WTC11 (cell line): ENCODE measurements around the gene DUS1L. TPM values are rescaled to one million over a fixed set of nuclear protein-coding genes. Genes with fewer than 3 reads are reported as not detected.

Experiments used
- ATAC-seq: fragments of 200-7000 bp; cut with Tn5 transposase; 2 replicates; pipeline ENCODE4 v1.10.0; 2021; ENCODE audit warnings: mild to moderate bottlenecking, moderate library complexity
- CTCF ChIA-PET: fragments of 300-600 bp; sonication (Branson Sonifier 250); formaldehyde crosslinking; loops from one replicate; lab custom pipeline; 2021; ENCODE audit warnings: antibody characterized with exemption; lab: Charles Lee
- POLR2A ChIA-PET: fragments of 350-600 bp; sonication (Branson Sonifier 250); formaldehyde crosslinking; loops from one replicate; lab custom pipeline; 2021; ENCODE audit warnings: antibody characterized with exemption; lab: Charles Lee
- DNase-seq: peaks from one replicate; pipeline ENCODE4 v3.0.0; 2021; ENCODE audit warnings: low spot score
- H3K27ac Mint-ChIP-seq: 2 replicates; pipeline ENCODE4 v1.8.0; 2021; ENCODE audit warnings: mixed read lengths
- H3K27me3 Mint-ChIP-seq: 2 replicates; pipeline ENCODE4 v1.8.0; 2021; ENCODE audit warnings: low read depth, mild to moderate bottlenecking, moderate library complexity, mixed read lengths
- H3K36me3 Mint-ChIP-seq: 2 replicates; pipeline ENCODE4 v1.8.0; 2021; ENCODE audit warnings: mixed read lengths
- H3K4me1 Mint-ChIP-seq: 2 replicates; pipeline ENCODE4 v1.8.0; 2022; ENCODE audit warnings: mixed read lengths
- H3K4me3 Mint-ChIP-seq: 2 replicates; pipeline ENCODE4 v1.8.0; 2021; ENCODE audit warnings: mild to moderate bottlenecking, moderate library complexity, mixed read lengths
- H3K9me3 Mint-ChIP-seq: 2 replicates; pipeline ENCODE4 v1.8.0; 2021; ENCODE audit warnings: mixed read lengths
- CDX4 ChIP-seq: fragments of 250-450 bp; sonication (Bioruptor Pico); IDR thresholded peaks from 2 replicates; pipeline ENCODE4 v1.9.0; 2021; ENCODE audit warnings: moderate library complexity, mild to moderate bottlenecking, inconsistent platforms, borderline replicate concordance
- E2F4 ChIP-seq: sonication (generic); formaldehyde crosslinking; IDR thresholded peaks from 2 replicates; pipeline ENCODE4 v1.8.1; 2022; ENCODE audit warnings: low read depth, mild to moderate bottlenecking, moderate library complexity, missing genetic modification reagents, borderline replicate concordance
- ESRRA ChIP-seq: sonication (generic); formaldehyde crosslinking; IDR thresholded peaks from 2 replicates; pipeline ENCODE4 v1.8.1; 2022; ENCODE audit warnings: mild to moderate bottlenecking, missing genetic modification reagents, borderline replicate concordance
- FOXJ3 ChIP-seq: sonication (generic); formaldehyde crosslinking; IDR thresholded peaks from 2 replicates; pipeline ENCODE4 v1.9.0; 2021; ENCODE audit warnings: missing genetic modification reagents, mild to moderate bottlenecking, borderline replicate concordance
- GABPB1 ChIP-seq: sonication (generic); formaldehyde crosslinking; IDR thresholded peaks from 2 replicates; pipeline ENCODE4 v1.8.1; 2023; ENCODE audit warnings: mild to moderate bottlenecking, missing genetic modification reagents
- GTF2I ChIP-seq: fragments of 250-450 bp; sonication (Bioruptor Pico); conservative IDR thresholded peaks from 2 replicates; pipeline ENCODE4 v1.4.0; 2021; ENCODE audit warnings: mild to moderate bottlenecking
- JAZF1 ChIP-seq: fragments of 250-450 bp; sonication (Bioruptor Pico); IDR thresholded peaks from 2 replicates; pipeline ENCODE4 v1.9.0; 2021; ENCODE audit warnings: moderate library complexity, mild to moderate bottlenecking, inconsistent platforms
- KAT7 ChIP-seq: sonication (generic); formaldehyde crosslinking; IDR thresholded peaks from 2 replicates; pipeline ENCODE4 v1.8.1; 2023; ENCODE audit warnings: missing genetic modification reagents, mild to moderate bottlenecking, borderline replicate concordance
- MLX ChIP-seq: sonication (generic); formaldehyde crosslinking; IDR thresholded peaks from 2 replicates; pipeline ENCODE4 v1.8.1; 2023; ENCODE audit warnings: mild to moderate bottlenecking, missing genetic modification reagents, moderate library complexity
- NFATC4 ChIP-seq: fragments of 250-450 bp; sonication (Bioruptor Pico); IDR thresholded peaks from 2 replicates; pipeline ENCODE4 v1.9.0; 2021; ENCODE audit warnings: mild to moderate bottlenecking
- RORB ChIP-seq: fragments of 250-450 bp; sonication (Bioruptor Pico); IDR thresholded peaks from 2 replicates; pipeline ENCODE4 v1.9.0; 2021; ENCODE audit warnings: mild to moderate bottlenecking
- SOX15 ChIP-seq: fragments of 250-450 bp; sonication (Bioruptor Pico); IDR thresholded peaks from 2 replicates; pipeline ENCODE4 v1.9.0; 2021; ENCODE audit warnings: mild to moderate bottlenecking
- USF2 ChIP-seq: sonication (generic); formaldehyde crosslinking; IDR thresholded peaks from 2 replicates; pipeline ENCODE4 v1.8.1; 2023; ENCODE audit warnings: mild to moderate bottlenecking, missing genetic modification reagents, moderate library complexity
- ZSCAN18 ChIP-seq: fragments of 250-450 bp; sonication (Bioruptor Pico); IDR thresholded peaks from 2 replicates; pipeline ENCODE4 v2.1.2; 2022; ENCODE audit warnings: mild to moderate bottlenecking, moderate library complexity
- total RNA-seq: library from RNA; stranded (reverse); gene quantifications from 3 replicates; pipeline ENCODE4 v1.2.3, GENCODE V29; 2021
- TF ChIP-seq, protein P1 (sequence below): sonication (generic); formaldehyde crosslinking; IDR thresholded peaks from 2 replicates; pipeline ENCODE4 v1.8.1; 2022; ENCODE audit warnings: missing genetic modification reagents, borderline replicate concordance
- TF ChIP-seq, protein P2 (sequence below): sonication (generic); formaldehyde crosslinking; IDR thresholded peaks from 2 replicates; pipeline ENCODE4 v1.8.0; 2022; ENCODE audit warnings: mild to moderate bottlenecking, missing genetic modification reagents
- TF ChIP-seq, protein P3 (sequence below): sonication (generic); formaldehyde crosslinking; IDR thresholded peaks from 2 replicates; pipeline ENCODE4 v1.8.0; 2022; ENCODE audit warnings: mild to moderate bottlenecking, missing genetic modification reagents

Gene DUS1L
- total RNA-seq, 1 experiment from 2014 or later = 120 TPM

DNA sequence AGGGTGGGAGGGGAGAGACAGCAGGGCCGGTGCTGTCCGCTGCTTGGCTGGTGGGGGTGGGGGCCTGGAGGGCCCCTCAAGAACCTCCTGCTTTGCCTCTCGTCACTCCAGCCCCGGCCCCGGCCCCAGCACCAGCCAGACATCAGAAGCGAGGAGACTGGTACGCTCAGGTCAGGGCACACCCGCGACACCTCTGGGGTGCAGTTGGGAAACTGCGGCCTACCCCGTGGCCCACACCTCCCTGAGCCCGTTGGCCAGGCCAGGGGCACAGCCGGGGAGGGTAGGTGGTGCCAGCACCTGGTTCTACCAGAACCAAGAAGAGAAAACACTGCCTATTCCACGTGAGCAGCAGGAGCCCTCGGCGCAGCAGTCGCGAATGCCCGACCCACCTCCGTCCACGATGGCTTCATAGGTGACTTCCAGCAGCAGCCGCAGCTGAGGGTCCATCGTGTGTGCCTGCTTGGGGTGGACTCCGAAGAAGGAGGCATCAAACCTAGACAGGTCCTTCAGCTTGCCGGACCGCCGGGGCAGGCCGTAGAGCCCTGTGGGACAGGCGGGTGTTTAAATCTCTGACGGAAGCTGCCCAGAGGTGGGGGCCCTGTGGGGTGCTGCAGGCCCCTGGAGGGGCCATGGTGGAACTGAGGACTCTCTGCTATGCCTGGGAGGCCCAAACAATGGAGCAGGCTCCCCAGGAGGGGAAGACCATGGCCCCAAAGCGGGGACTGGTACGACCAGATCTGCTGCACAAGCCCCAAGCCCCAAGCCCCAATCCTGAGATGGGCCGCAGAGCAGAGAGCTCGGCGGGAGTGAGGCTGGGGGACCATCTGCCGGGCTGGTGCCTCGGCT, 29.6 kb upstream of the DUS1L start (continued):
- TF ChIP-seq MLX (CRISPR knock-in tag) = no peak
- TF ChIP-seq ZSCAN18 (CRISPR knock-in tag) = no peak
- TF ChIP-seq, all 79 proteins: peak for 0

- peaks cover 20% of the 10 kb centered on the region for H3K36me3 Mint-ChIP-seq
- DNase-seq (peak; percentile 8), ATAC-seq (no peak)
- no peaks in the 10 kb centered on the region for H3K9me3 Mint-ChIP-seq
- peaks cover 3% of the 10 kb centered on the region for H3K4me1 Mint-ChIP-seq
- TF ChIP-seq JAZF1 (CRISPR knock-in tag) (no peak), SOX15 (no peak), E2F4 (CRISPR knock-in tag) (no peak), CDX4 (CRISPR knock-in tag) (no peak), GABPB1 (no peak)
- TF ChIP-seq, protein P1, sequence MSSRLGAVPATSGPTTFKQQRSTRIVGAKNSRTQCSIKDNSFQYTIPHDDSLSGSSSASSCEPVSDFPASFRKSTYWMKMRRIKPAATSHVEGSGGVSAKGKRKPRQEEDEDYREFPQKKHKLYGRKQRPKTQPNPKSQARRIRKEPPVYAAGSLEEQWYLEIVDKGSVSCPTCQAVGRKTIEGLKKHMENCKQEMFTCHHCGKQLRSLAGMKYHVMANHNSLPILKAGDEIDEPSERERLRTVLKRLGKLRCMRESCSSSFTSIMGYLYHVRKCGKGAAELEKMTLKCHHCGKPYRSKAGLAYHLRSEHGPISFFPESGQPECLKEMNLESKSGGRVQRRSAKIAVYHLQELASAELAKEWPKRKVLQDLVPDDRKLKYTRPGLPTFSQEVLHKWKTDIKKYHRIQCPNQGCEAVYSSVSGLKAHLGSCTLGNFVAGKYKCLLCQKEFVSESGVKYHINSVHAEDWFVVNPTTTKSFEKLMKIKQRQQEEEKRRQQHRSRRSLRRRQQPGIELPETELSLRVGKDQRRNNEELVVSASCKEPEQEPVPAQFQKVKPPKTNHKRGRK (CRISPR knock-in tag) = no peak
- TF ChIP-seq, protein P2, sequence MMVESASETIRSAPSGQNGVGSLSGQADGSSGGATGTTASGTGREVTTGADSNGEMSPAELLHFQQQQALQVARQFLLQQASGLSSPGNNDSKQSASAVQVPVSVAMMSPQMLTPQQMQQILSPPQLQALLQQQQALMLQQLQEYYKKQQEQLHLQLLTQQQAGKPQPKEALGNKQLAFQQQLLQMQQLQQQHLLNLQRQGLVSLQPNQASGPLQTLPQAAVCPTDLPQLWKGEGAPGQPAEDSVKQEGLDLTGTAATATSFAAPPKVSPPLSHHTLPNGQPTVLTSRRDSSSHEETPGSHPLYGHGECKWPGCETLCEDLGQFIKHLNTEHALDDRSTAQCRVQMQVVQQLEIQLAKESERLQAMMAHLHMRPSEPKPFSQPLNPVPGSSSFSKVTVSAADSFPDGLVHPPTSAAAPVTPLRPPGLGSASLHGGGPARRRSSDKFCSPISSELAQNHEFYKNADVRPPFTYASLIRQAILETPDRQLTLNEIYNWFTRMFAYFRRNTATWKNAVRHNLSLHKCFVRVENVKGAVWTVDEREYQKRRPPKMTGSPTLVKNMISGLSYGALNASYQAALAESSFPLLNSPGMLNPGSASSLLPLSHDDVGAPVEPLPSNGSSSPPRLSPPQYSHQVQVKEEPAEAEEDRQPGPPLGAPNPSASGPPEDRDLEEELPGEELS = peak; percentile 37; the same call in 1 of the 2 replicates
- H3K4me3 Mint-ChIP-seq = no peak overlapping the region
- no peaks in the 10 kb centered on the region for H3K27me3 Mint-ChIP-seq
- ChIA-PET POLR2A (no interaction called here), CTCF (interaction anchor here (0.7 kb wide), 1 partner anchor 73 kb away, joined by 3 read pairs; no protein-coding TSS in a partner anchor)
- peak overlapping the region; percentile 84; the same call in 1 of the 2 replicates for H3K27ac Mint-ChIP-seq
Observed at GRCh38 chr17:82092995-82093751, 27.6 kb upstream of the DUS1L start.

DNA sequence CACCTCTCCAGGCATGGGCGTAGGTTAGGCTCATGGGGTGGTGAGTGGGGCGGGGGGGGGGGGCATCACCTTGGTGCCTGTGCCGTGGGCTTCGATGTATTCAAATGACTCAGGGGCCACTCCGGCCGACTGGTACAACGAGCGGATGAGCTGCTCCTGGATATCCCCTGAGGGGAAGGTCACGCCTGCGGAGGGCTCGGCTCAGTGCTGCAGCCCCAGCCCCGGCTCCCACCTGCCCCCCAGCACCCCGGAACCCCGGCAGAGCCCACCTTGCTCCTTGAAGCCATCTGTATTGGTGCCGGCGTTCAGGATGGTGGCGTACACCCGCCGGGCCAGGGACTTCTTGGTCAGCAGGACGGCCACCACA, 27.0 kb upstream of the DUS1L start:
- no peak for ATAC-seq
- Mint-ChIP-seq H3K4me1 (peaks cover 3% of the 10 kb centered on the region), H3K9me3 (no peaks in the 10 kb centered on the region), H3K4me3 (no peak overlapping the region), H3K27ac (no peak overlapping the region), H3K36me3 (peaks cover 22% of the 10 kb centered on the region), H3K27me3 (no peaks in the 10 kb centered on the region)
- ChIA-PET CTCF (interaction anchor here (0.7 kb wide), 1 partner anchor 73 kb away, joined by 3 read pairs; no protein-coding TSS in a partner anchor), POLR2A (no interaction called here)
- TF ChIP-seq GTF2I (CRISPR knock-in tag) (no peak), ZSCAN18 (CRISPR knock-in tag) (no peak), KAT7 (CRISPR knock-in tag) (no peak), RORB (CRISPR knock-in tag) (no peak), USF2 (no peak), ESRRA (CRISPR knock-in tag) (no peak), NFATC4 (CRISPR knock-in tag) (no peak), FOXJ3 (CRISPR knock-in tag) (no peak)
- TF ChIP-seq, protein P3, sequence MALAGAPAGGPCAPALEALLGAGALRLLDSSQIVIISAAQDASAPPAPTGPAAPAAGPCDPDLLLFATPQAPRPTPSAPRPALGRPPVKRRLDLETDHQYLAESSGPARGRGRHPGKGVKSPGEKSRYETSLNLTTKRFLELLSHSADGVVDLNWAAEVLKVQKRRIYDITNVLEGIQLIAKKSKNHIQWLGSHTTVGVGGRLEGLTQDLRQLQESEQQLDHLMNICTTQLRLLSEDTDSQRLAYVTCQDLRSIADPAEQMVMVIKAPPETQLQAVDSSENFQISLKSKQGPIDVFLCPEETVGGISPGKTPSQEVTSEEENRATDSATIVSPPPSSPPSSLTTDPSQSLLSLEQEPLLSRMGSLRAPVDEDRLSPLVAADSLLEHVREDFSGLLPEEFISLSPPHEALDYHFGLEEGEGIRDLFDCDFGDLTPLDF = no peak
- DNase-seq = no peak
